ENCODE measurements around the gene TOP3B. TPM values are rescaled to one million over a fixed set of nuclear protein-coding genes. Genes with fewer than 3 reads are reported as not detected.

TOP3B gene
- total RNA-seq, 1 experiment from 2014 or later, result 29.3 TPM

GRCh38 chr22:21978564-21979386 is 3.8 kb downstream of the TOP3B start:
- no TSS peak for BruUV-seq (replicated peaks)
- CTCF ChIA-PET, result interaction anchor here (0.6 kb wide), 1 partner anchor 255 kb away, joined by 3 read pairs; no protein-coding TSS in a partner anchor
- H3K27ac Mint-ChIP-seq (ENCODE audit: low read depth, unreplicated experiment), result no peak overlapping the region
- no peak for TF ChIP-seq CTCF (IDR thresholded peaks at IDR 0.05; ENCODE audit: unreplicated experiment)
- no peak for DNase-seq (ENCODE audit: unreplicated experiment)
- no peaks in the 10 kb centered on the region for H3K9me3 Mint-ChIP-seq (ENCODE audit: unreplicated experiment)
- POLR2A ChIA-PET, result no interaction called here
- peaks cover 15% of the 10 kb centered on the region for H3K36me3 Mint-ChIP-seq (ENCODE audit: insufficient read depth, unreplicated experiment)
- no peak overlapping the region for H3K4me3 Mint-ChIP-seq (ENCODE audit: unreplicated experiment)
- intact Hi-C loops (cut with micrococcal nuclease), result no loop called here
- H3K27me3 Mint-ChIP-seq (ENCODE audit: insufficient read depth, unreplicated experiment), result no peaks in the 10 kb centered on the region
- H3K4me1 Mint-ChIP-seq (ENCODE audit: insufficient read depth, unreplicated experiment), result no peaks in the 10 kb centered on the region

- Mint-ChIP-seq H3K9me3 (ENCODE audit: unreplicated experiment) (no peaks in the 10 kb centered on the region), H3K36me3 (ENCODE audit: insufficient read depth, unreplicated experiment) (peaks cover 23% of the 10 kb centered on the region), H3K4me1 (ENCODE audit: insufficient read depth, unreplicated experiment) (no peaks in the 10 kb centered on the region), H3K27me3 (ENCODE audit: insufficient read depth, unreplicated experiment) (no peaks in the 10 kb centered on the region), H3K4me3 (ENCODE audit: unreplicated experiment) (no peak overlapping the region), H3K27ac (ENCODE audit: low read depth, unreplicated experiment) (no peak overlapping the region)
- POLR2A ChIA-PET, result no interaction called here
- no TSS peak for BruUV-seq (replicated peaks)
- DNase-seq (ENCODE audit: unreplicated experiment), result no peak
- CTCF ChIA-PET, result interaction anchor here (0.7 kb wide), 1 partner anchor 8 kb away, joined by 3 read pairs; no protein-coding TSS in a partner anchor
- intact Hi-C loops (cut with micrococcal nuclease), result no loop called here
- no peak for TF ChIP-seq CTCF (IDR thresholded peaks at IDR 0.05; ENCODE audit: unreplicated experiment)
Measured at GRCh38 chr22:21977814-21978213, 4.8 kb downstream of the TOP3B start.

GRCh38 chr22:21975854-21976345 is 6.7 kb downstream of the TOP3B start:
- CTCF ChIA-PET, result no interaction called here
- no peaks in the 10 kb centered on the region for H3K4me1 Mint-ChIP-seq (ENCODE audit: insufficient read depth, unreplicated experiment)
- peaks cover 37% of the 10 kb centered on the region for H3K36me3 Mint-ChIP-seq (ENCODE audit: insufficient read depth, unreplicated experiment)
- no peak for TF ChIP-seq CTCF (IDR thresholded peaks at IDR 0.05; ENCODE audit: unreplicated experiment)
- H3K27me3 Mint-ChIP-seq (ENCODE audit: insufficient read depth, unreplicated experiment), result no peaks in the 10 kb centered on the region
- intact Hi-C loops (cut with micrococcal nuclease), result no loop called here
- no peak overlapping the region for H3K27ac Mint-ChIP-seq (ENCODE audit: low read depth, unreplicated experiment)
- no peak overlapping the region for H3K4me3 Mint-ChIP-seq (ENCODE audit: unreplicated experiment)
- H3K9me3 Mint-ChIP-seq (ENCODE audit: unreplicated experiment), result no peaks in the 10 kb centered on the region
- no peak for DNase-seq (ENCODE audit: unreplicated experiment)
- BruUV-seq (replicated peaks), result no TSS peak
- POLR2A ChIA-PET, result interaction anchor here (0.6 kb wide), 1 partner anchor 23 kb away, joined by 3 read pairs; no protein-coding TSS in a partner anchor

GRCh38 chr22:21975273-21975672 is 7.3 kb downstream of the TOP3B start:
- intact Hi-C loops (cut with micrococcal nuclease), result no loop called here
- CTCF ChIA-PET, result interaction anchor here (1.3 kb wide), 1 partner anchor 10 kb away, joined by 6 read pairs; no protein-coding TSS in a partner anchor
- Mint-ChIP-seq H3K4me3 (ENCODE audit: unreplicated experiment) (no peak overlapping the region), H3K9me3 (ENCODE audit: unreplicated experiment) (no peaks in the 10 kb centered on the region), H3K36me3 (ENCODE audit: insufficient read depth, unreplicated experiment) (peaks cover 44% of the 10 kb centered on the region), H3K4me1 (ENCODE audit: insufficient read depth, unreplicated experiment) (no peaks in the 10 kb centered on the region), H3K27me3 (ENCODE audit: insufficient read depth, unreplicated experiment) (no peaks in the 10 kb centered on the region), H3K27ac (ENCODE audit: low read depth, unreplicated experiment) (no peak overlapping the region)
- DNase-seq (ENCODE audit: unreplicated experiment), result no peak
- BruUV-seq (replicated peaks), result no TSS peak
- POLR2A ChIA-PET, result interaction anchor here (0.6 kb wide), 1 partner anchor 22 kb away, joined by 3 read pairs; no protein-coding TSS in a partner anchor
- TF ChIP-seq CTCF (IDR thresholded peaks at IDR 0.05; ENCODE audit: unreplicated experiment), result no peak

Measured in MCF 10A (cell line).